SIG-M5 treated with dmso at 0.1 percent for 504 hours (cell line): ENCODE measurements around the gene SLC29A1.

ENCODE experiments used
- DNase-seq: peaks from one replicate; lab custom pipeline; 2025; ENCODE audit not compliant: unreplicated experiment; lab: John Stamatoyannopoulos, UW

SLC29A1 gene

DNA sequence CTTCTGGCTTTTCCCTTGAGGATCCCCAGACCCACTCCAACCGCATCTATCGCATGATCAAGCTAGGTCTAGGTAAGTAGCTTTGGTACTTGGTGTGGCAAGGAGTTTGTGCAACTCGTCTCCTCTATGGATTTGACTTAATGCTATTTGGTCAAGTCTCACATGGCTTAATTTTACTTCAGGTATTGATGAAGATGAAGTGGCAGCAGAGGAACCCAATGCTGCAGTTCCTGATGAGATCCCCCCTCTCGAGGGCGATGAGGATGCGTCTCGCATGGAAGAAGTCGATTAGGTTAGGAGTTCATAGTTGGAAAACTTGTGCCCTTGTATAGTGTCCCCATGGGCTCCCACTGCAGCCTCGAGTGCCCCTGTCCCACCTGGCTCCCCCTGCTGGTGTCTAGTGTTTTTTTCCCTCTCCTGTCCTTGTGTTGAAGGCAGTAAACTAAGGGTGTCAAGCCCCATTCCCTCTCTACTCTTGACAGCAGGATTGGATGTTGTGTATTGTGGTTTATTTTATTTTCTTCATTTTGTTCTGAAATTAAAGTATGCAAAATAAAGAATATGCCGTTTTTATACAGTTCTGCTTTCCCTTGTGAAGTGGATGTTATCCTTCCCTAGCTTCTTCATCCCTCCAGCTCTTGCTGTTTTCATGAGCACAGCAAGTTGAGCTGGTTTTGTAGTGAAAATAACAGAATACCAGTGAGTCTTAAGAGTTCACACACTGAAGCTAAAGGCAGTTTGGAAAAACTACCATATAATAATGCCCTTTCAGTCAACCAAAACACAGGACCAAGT lies 30.1 kb downstream of the SLC29A1 start:
- DNase-seq, result peak; percentile 25

DNA sequence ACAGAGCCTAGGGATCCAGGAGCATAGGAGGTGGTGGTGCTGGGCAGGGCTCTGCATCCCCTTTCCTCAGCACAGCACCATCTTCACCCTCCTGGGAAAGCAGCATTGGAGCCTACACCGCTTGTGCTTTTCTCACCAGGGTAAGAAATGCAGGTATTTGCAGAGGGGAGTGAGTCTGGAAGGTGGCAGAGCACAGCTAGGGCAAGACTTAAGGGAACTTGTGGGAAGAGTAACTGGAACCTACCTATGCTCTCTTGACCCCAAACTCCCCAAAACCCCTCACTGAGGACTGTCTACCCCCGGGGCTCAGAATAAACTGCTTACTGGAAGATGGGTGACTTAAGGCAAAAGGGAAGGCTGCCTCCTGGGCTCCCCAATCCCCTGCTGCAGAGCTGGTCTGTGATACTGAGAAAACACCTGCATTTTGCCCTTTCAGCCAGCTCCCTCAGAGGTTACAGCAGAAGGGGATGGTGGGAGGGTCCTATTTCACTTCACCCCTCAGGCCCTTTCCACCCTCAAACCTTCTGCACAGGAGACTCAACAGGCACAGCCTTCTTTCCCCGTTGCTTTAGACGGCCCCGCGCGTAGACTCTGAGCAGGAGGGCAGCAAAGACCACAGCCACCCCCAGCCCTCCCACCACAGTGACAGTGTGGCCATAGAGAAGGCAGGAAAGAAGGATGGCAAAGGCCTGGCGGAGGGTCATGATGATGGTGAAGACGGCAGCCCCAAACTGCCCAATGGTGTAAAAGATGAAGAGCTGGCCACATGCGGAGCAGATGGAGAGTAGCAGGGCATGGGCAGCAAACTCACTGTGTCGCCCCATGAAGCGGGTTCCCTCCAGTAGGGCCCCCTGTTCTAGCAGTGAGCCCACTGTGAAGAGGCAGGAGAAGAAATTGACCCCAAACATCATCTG lies 31.1 kb downstream of the SLC29A1 start:
- DNase-seq, result no peak

GRCh38 chr6:44255105-44255808 lies 31.9 kb downstream of the SLC29A1 start:
- DNase-seq, result no peak

DNA sequence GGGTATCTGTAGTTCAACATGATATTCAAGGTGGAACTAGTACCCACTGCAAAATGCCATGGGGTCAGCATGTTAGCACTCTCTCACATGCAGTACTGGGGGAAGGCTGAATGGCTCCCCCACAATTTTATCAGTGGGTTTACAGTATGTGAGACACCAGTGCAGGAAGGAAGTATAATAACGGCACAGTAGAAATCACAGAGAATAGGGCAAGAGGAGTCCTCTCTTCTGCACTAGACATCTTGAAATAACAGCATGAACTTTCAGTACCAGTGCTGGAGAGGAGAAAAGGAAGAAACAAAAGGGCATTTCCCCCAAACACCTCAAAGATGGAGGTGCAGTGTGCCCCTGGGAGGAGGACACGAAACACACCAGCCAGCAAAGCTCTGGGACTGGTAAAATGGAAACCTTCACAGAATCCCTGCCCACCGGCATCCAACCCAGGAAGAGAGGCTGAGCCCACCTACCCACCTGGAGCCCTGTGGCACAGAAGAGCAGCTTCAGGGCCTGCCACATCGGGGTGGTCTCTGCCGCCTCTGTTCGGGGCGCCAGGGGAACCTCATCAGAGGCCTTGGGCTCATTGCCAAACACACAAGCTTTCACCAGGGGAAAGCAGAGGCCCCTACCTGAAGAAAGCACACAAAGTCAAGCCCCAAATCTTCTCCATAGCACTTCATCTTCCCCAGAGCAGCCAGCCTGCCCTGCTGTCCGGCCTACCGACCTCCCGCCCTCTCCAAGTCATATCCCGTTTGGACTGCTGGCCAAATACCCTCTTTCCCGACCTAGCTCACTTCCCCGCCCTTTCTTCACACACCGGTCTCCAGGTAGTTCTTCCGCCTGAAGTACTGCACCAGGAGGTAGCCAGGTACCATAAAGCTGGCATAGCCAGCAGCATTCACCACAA lies 32.7 kb downstream of the SLC29A1 start:
- peak; percentile 37 for DNase-seq

DNA sequence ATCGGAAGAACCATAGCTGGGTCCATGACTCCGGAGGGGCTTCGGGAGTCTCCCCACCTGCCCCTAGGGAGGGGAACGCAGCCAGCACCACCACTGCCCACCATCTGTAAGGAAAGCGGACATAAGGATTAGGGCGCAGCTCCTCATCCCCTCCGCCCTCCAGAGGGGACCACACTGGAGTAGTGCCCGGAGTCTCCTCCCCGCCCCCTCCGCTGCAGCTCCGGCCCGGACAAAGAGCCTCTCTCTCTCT lies 33.3 kb downstream of the SLC29A1 start:
- DNase-seq, result no peak

DNA sequence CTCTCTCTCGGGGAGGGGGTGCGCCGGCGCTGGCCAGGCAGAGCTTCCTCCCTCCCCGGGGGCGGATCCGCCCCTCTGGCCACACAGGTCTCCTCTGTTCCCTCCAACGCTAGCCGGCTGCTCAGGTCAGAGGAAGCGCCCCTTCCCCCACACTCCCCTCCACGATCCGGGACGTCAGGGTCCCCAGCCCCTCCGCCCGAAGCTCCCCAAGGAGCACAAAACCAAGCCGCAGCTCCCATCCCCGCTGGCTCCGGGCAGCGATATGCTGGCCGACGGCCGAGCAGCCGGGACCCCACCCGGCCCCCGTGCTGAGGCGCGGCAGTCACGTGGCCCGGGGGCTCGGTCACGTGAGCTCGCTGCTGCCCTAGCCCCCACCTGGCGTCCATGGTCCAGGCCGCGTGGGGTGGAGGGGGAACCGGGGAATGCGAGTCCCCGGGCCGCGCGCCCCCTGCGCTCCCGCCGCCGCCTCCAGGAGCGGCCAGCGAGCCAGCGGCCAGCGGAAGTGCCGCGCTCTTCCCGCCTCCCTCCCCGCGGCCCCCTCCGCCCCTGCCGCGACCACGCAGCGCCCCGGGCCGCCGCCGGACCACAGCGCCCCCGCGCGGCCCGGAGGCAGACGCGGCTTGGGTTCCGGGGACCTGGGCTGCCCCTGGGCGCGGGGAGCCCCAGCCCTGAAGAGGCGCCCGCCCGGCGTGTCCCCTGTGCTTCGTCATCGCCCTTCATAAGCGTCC lies 33.8 kb downstream of the SLC29A1 start, which contains the start of gene SLC35B2:
Gene SLC35B2, minus strand, starts transcription at position 504 of the 728 bp plus-strand sequence. Its CDS starts 118 bp downstream, at position 386.
- DNase-seq, result peak; percentile 52

- peak; percentile 48 for DNase-seq
Observed at GRCh38 chr6:44257753-44258324, 34.4 kb downstream of the SLC29A1 start.

GRCh38 chr6:44258325-44258863 lies 35.0 kb downstream of the SLC29A1 start:
- DNase-seq, result no peak

DNA sequence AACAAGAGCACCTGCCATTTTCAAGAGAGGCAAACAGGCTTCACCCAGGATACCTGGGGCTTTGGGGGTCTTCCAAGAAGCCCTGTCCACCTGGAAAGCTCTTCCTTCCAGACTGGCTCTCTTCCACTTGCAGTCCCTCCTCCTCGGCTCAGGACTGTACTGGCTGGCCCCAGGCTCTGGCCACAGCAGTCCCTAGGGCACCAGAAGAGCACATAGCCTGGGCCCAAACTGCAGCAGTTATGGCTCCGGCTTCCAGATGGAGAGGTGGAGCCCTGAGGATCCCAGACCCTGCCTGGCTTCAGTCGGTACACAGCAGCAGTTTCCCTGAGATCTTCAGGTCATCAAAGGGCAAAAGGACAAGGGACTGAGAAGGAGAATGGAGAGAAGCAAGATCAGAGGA lies 35.5 kb downstream of the SLC29A1 start:
- no peak for DNase-seq

- DNase-seq, result no peak
Observed at GRCh38 chr6:44260011-44260410, 36.6 kb downstream of the SLC29A1 start.

DNA sequence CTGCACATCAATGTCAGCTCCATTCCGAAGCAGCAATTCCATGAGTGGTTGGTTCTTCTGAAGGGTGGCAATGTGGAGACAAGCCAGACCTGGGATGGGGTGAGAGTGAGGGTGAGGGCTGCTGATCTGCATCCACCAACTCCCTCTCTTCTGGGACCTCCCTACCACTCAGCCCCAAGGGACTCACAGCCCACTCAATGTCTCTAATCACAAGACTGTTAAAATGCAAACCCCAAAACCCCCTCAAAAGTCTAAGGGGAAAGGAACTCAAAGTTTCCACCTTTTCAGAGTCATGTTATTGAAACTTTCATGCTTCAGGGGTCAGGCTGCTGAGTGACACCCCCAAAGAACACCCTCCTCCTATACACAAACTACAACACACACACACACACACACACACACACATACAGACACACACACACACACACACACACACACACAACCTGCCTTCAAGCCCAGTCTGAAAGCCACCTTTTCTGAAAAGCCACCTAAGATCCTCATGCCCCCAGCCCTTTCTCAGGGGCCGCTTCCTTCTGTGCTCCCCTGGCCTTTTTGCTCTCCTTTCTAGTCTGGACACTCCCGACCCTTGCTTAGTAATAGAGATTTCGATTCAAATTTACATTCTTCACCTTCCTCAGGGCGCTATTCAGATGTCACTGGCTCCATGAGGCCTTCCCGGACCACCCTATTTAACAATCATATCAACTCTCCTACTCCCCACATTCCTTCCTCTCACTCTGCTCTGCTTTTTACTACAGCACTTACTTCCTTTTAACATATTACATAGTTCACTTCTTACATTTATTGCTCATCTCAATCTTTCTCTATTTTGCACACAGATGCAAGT lies 37.3 kb downstream of the SLC29A1 start:
- no peak for DNase-seq

DNA sequence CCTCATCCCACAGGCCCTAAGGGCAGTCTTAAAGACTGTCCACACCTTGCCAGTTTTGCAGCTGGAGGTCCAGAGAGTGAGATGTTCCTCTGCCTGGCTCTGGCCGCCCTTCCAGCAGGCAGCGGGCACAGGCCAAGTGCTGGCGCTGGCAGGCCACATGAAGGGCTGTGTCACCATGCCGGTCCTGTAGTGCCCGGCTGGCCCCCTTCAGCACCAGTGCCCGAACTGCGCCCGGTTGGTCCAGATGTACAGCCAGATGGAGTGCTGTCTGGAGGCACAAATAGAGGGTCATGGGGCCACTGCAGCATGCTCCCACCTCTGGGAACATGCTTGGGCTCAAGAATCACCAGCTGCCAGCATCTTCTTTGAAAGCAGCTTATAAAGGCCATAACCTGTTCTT lies 38.2 kb downstream of the SLC29A1 start:
- no peak for DNase-seq

GRCh38 chr6:44262467-44263353 lies 39.3 kb downstream of the SLC29A1 start:
- DNase-seq, result no peak

- peak; percentile 38 for DNase-seq
Observed at GRCh38 chr6:44263354-44264100, 40.1 kb downstream of the SLC29A1 start.

GRCh38 chr6:44264154-44265006 lies 41.0 kb downstream of the SLC29A1 start:
- peak; percentile 85 for DNase-seq
